H9 (cell line): ENCODE measurements around the gene TEX2. TPM values are rescaled to one million over a fixed set of nuclear protein-coding genes. Genes with fewer than 3 reads are reported as not detected.

Experiments used
- DNase-seq: peaks from one replicate; pipeline ENCODE4 v3.0.0-alpha.2; 2017
- H2AFZ ChIP-seq: one replicate; pipeline ENCODE4 v1.6.1; 2013; ENCODE audit warnings: mild to moderate bottlenecking, low read length, control low read depth, moderate library complexity
- H2AK5ac ChIP-seq: 2 replicates; pipeline ENCODE4 v1.6.1; 2013; ENCODE audit warnings: low read length, control low read depth, mixed read lengths; ENCODE audit not compliant: insufficient read length
- H2BK120ac ChIP-seq: one replicate; pipeline ENCODE4 v1.6.1; 2013; ENCODE audit warnings: low read depth, mild to moderate bottlenecking, low read length, control low read depth, inconsistent platforms; ENCODE audit not compliant: poor library complexity, severe bottlenecking
- H2BK12ac ChIP-seq: 2 replicates; pipeline ENCODE4 v1.6.1; 2013; ENCODE audit warnings: low read length, control low read depth, mixed read lengths, low read depth; ENCODE audit not compliant: insufficient read length
- H2BK15ac ChIP-seq: 2 replicates; pipeline ENCODE4 v1.6.1; 2013; ENCODE audit warnings: low read depth, low read length, control low read depth
- H2BK20ac ChIP-seq: one replicate; pipeline ENCODE4 v1.6.1; 2013; ENCODE audit warnings: low read depth, mild to moderate bottlenecking, low read length, control low read depth, inconsistent platforms; ENCODE audit not compliant: poor library complexity, severe bottlenecking
- H2BK5ac ChIP-seq: 2 replicates; pipeline ENCODE4 v1.6.1; 2013; ENCODE audit warnings: low read length, control low read depth, mixed read lengths; ENCODE audit not compliant: insufficient read length
- H3K14ac ChIP-seq: 2 replicates; pipeline ENCODE4 v1.6.1; 2013; ENCODE audit warnings: low read length, control low read depth; ENCODE audit not compliant: insufficient read depth
- H3K18ac ChIP-seq: 2 replicates; pipeline ENCODE4 v1.6.1; 2013; ENCODE audit warnings: low read depth, mild to moderate bottlenecking, mixed read lengths, low read length, control low read depth; ENCODE audit not compliant: insufficient read length
- H3K23ac ChIP-seq: 2 replicates; pipeline ENCODE4 v1.6.1; 2013; ENCODE audit warnings: low read length, control low read depth, mixed read lengths, low read depth; ENCODE audit not compliant: insufficient read length
- H3K23me2 ChIP-seq: 2 replicates; pipeline ENCODE4 v1.6.1; 2013; ENCODE audit warnings: low read depth, mild to moderate bottlenecking, mixed read lengths, low read length, control low read depth; ENCODE audit not compliant: insufficient read length, poor library complexity, severe bottlenecking
- H3K27ac ChIP-seq: 2 replicates; pipeline ENCODE4 v1.5.1; 2013; ENCODE audit warnings: low read length, control low read depth, mixed read lengths, low read depth; ENCODE audit not compliant: insufficient read length
- H3K27me3 ChIP-seq: 2 replicates; pipeline ENCODE4 v1.6.1; 2013; ENCODE audit warnings: low read length, control low read depth, inconsistent platforms; ENCODE audit not compliant: insufficient read depth
- H3K4ac ChIP-seq: 2 replicates; pipeline ENCODE4 v1.6.1; 2013; ENCODE audit warnings: low read depth, mild to moderate bottlenecking, control low read depth, inconsistent platforms, low read length, moderate library complexity
- H3K4me1 ChIP-seq: 2 replicates; pipeline ENCODE4 v1.6.1; 2013; ENCODE audit warnings: low read length, control low read depth, inconsistent platforms; ENCODE audit not compliant: insufficient read depth
- H3K4me2 ChIP-seq: 2 replicates; pipeline ENCODE4 v1.6.1; 2013; ENCODE audit warnings: low read length, control low read depth, mixed read lengths; ENCODE audit not compliant: insufficient read length, insufficient read depth
- H3K56ac ChIP-seq: 2 replicates; pipeline ENCODE4 v1.6.1; 2013; ENCODE audit warnings: low read depth, mild to moderate bottlenecking, mixed read lengths, low read length, control low read depth; ENCODE audit not compliant: insufficient read length
- H3K79me1 ChIP-seq: 2 replicates; pipeline ENCODE4 v1.6.1; 2013; ENCODE audit warnings: low read depth, mild to moderate bottlenecking, moderate library complexity, low read length, control low read depth, inconsistent platforms; ENCODE audit not compliant: insufficient read depth, poor library complexity, severe bottlenecking
- H3K79me2 ChIP-seq: 2 replicates; pipeline ENCODE4 v1.6.1; 2013; ENCODE audit warnings: low read length, control low read depth, inconsistent platforms; ENCODE audit not compliant: insufficient read depth
- H3K9ac ChIP-seq: 2 replicates; pipeline ENCODE4 v1.6.1; 2013; ENCODE audit warnings: low read length, control low read depth, mixed read lengths; ENCODE audit not compliant: insufficient read length; ENCODE audit errors: extremely low read depth
- H3K9me3 ChIP-seq: one replicate; pipeline ENCODE4 v1.6.1; 2013; ENCODE audit warnings: low read depth, low read length, inconsistent platforms; ENCODE audit not compliant: control insufficient read depth
- H3T11ph ChIP-seq: one replicate; pipeline ENCODE4 v1.6.1; 2013; ENCODE audit warnings: mild to moderate bottlenecking, low read length, control low read depth, inconsistent platforms
- H4K20me1 ChIP-seq: one replicate; pipeline ENCODE4 v1.6.1; 2013; ENCODE audit not compliant: control insufficient read depth, insufficient read length, insufficient read depth
- H4K5ac ChIP-seq: 2 replicates; pipeline ENCODE4 v1.6.1; 2013; ENCODE audit warnings: low read depth, mild to moderate bottlenecking, mixed read lengths, low read length, control low read depth; ENCODE audit not compliant: insufficient read length
- H4K8ac ChIP-seq: replicated peaks from 2 replicates; pipeline ENCODE4 v1.6.1; 2013; ENCODE audit warnings: low read length, control low read depth, mixed read lengths, low read depth; ENCODE audit not compliant: insufficient read length
- H4K91ac ChIP-seq: 2 replicates; pipeline ENCODE4 v1.6.1; 2013; ENCODE audit warnings: low read depth, mild to moderate bottlenecking, moderate library complexity, mixed read lengths, low read length, control low read depth; ENCODE audit not compliant: insufficient read length
- H3K27ac Mint-ChIP-seq, 3 experiments: 2 replicates in 2 of 3; 3 replicates in 1 of 3; pipeline ENCODE4 v1.8.0; 2020 to 2021; ENCODE audit warnings: mixed read lengths in 3 of 3, mild to moderate bottlenecking in 1 of 3, moderate library complexity in 1 of 3
- H3K27me3 Mint-ChIP-seq: 2 replicates; pipeline ENCODE4 v1.8.0; 2021; ENCODE audit warnings: low read depth, mild to moderate bottlenecking, moderate library complexity, mixed read lengths
- H3K36me3 Mint-ChIP-seq, 3 experiments: 2 replicates in 2 of 3; 3 replicates in 1 of 3; pipeline ENCODE4 v1.8.0; 2020 to 2021; ENCODE audit warnings: low read depth in 3 of 3, mixed read lengths in 3 of 3; ENCODE audit not compliant: insufficient read depth in 1 of 3
- H3K4me1 Mint-ChIP-seq, 2 experiments: 2 replicates each; pipeline ENCODE4 v1.8.0; 2020; ENCODE audit warnings: mixed read lengths in 2 of 2
- H3K4me3 Mint-ChIP-seq, 2 experiments: 2 replicates in 1 of 2; 3 replicates in 1 of 2; pipeline ENCODE4 v1.8.0; 2020 to 2021; ENCODE audit warnings: mild to moderate bottlenecking in 2 of 2, mixed read lengths in 2 of 2, moderate library complexity in 1 of 2
- H3K9me3 Mint-ChIP-seq, 2 experiments: 2 replicates in 1 of 2; 3 replicates in 1 of 2; pipeline ENCODE4 v1.8.0; 2020; ENCODE audit warnings: mild to moderate bottlenecking in 2 of 2, mixed read lengths in 2 of 2, moderate library complexity in 1 of 2
- WGBS: extraction: QIAGEN DNeasy Blood & Tissue Kit; methylation state at CpG from one replicate; pipeline ENCODE4 v1.1.7; 2013; ENCODE audit warnings: missing lambda C conversion rate, low lambda C conversion rate, mixed read lengths; ENCODE audit not compliant: insufficient read length; ENCODE audit errors: extremely low coverage; 5-methylcytosine and 5-hydroxymethylcytosine counted together
- total RNA-seq: library from RNA; stranded (reverse); gene quantifications from 2 replicates; pipeline ENCODE4 v1.2.1, GENCODE V29; 2021
- TF ChIP-seq, protein P1 (sequence below): fragments of 200-600 bp; sonication (generic); conservative IDR thresholded peaks from 3 replicates; pipeline ENCODE4 v1.8.0; 2021; ENCODE audit warnings: antibody characterized with exemption, mild to moderate bottlenecking

Gene TEX2
- total RNA-seq, 1 experiment from 2014 or later: 12.2 TPM

DNA sequence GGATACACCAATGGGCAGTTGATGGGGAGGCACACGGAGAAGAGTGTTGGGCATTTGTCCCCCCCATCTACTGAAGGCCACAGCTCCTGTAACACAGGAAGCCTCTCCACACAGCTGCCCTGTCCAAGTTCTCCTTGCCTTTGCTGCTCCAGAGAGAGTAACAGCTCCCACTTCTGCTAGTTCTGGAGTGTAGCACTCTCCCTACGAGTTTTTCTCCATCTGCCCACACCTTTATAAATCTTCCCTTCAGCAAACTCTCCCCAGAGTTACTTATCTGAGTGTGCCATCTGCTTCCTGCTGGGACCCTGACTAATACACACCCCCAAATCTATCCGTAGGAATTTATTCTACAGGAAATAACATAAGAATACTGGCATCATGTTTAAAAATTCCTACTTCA is 90.5 kb downstream of the TEX2 start:
- H3K4ac ChIP-seq: no peak overlapping the region
- no peak overlapping the region for H3K9ac ChIP-seq
- no peaks in the 10 kb centered on the region for H3K23me2 ChIP-seq
- H4K20me1 ChIP-seq: no peaks in the 10 kb centered on the region
- TF ChIP-seq, protein P1, sequence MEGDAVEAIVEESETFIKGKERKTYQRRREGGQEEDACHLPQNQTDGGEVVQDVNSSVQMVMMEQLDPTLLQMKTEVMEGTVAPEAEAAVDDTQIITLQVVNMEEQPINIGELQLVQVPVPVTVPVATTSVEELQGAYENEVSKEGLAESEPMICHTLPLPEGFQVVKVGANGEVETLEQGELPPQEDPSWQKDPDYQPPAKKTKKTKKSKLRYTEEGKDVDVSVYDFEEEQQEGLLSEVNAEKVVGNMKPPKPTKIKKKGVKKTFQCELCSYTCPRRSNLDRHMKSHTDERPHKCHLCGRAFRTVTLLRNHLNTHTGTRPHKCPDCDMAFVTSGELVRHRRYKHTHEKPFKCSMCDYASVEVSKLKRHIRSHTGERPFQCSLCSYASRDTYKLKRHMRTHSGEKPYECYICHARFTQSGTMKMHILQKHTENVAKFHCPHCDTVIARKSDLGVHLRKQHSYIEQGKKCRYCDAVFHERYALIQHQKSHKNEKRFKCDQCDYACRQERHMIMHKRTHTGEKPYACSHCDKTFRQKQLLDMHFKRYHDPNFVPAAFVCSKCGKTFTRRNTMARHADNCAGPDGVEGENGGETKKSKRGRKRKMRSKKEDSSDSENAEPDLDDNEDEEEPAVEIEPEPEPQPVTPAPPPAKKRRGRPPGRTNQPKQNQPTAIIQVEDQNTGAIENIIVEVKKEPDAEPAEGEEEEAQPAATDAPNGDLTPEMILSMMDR: no peak
- no peak overlapping the region for H3K56ac ChIP-seq
- no peak overlapping the region; a peak in 2 of 7 replicates for H3K27ac Mint-ChIP-seq
- H3K79me2 ChIP-seq: no peaks in the 10 kb centered on the region
- H2BK15ac ChIP-seq: no peak overlapping the region
- no peaks in the 10 kb centered on the region for H3K79me1 ChIP-seq
- DNase-seq: no peak
- H3K23ac ChIP-seq: no peak overlapping the region
- no peak overlapping the region for H2BK20ac ChIP-seq
- H3K9me3 ChIP-seq: no peaks in the 10 kb centered on the region
- H3K4me1 ChIP-seq: no peaks in the 10 kb centered on the region
- no peak overlapping the region for H3K14ac ChIP-seq
- no peaks in the 10 kb centered on the region for H3K27me3 ChIP-seq
- H4K5ac ChIP-seq: no peak overlapping the region
- peaks cover 7 to 16% (median 9%) of the 10 kb centered on the region in 3 experiments; a peak in 4 of 7 replicates for H3K36me3 Mint-ChIP-seq
- no peak overlapping the region for H2BK12ac ChIP-seq
- H3K27ac ChIP-seq: no peak overlapping the region
- H2AK5ac ChIP-seq: no peak overlapping the region
- H2BK120ac ChIP-seq: no peak overlapping the region
- H3K18ac ChIP-seq: no peak overlapping the region
- no peak overlapping the region for H4K91ac ChIP-seq
- no peak overlapping the region for H3K4me3 Mint-ChIP-seq
- H3T11ph ChIP-seq: no peak overlapping the region
- H3K9me3 Mint-ChIP-seq: no peaks in the 10 kb centered on the region
- no peak overlapping the region for H4K8ac ChIP-seq
- H3K27me3 Mint-ChIP-seq: no peaks in the 10 kb centered on the region
- peaks cover 0 to 3% of the 10 kb centered on the region in 2 experiments; a peak in 1 of 4 replicates for H3K4me1 Mint-ChIP-seq
- no peak overlapping the region for H3K4me2 ChIP-seq
- WGBS: no CpG with 5 or more reads among the region's 3 CpGs
- H2AFZ ChIP-seq: no peak overlapping the region
- no peak overlapping the region for H2BK5ac ChIP-seq
